Fibroblast of skin of scalp (primary cell): ENCODE data around the gene SCN9A.
A peak's percentile ranks its signal among the peaks of the same experiment; 100 is the strongest.
"Not testable (repeated sequence)": the region's sequence is repeated elsewhere in the genome, so short reads cannot be mapped to it uniquely, and the experiment has no call there.

ENCODE experiments used
- DNase-seq: peaks from one replicate; pipeline ENCODE4 v3.0.0-alpha.2; 2013

Gene SCN9A

DNA sequence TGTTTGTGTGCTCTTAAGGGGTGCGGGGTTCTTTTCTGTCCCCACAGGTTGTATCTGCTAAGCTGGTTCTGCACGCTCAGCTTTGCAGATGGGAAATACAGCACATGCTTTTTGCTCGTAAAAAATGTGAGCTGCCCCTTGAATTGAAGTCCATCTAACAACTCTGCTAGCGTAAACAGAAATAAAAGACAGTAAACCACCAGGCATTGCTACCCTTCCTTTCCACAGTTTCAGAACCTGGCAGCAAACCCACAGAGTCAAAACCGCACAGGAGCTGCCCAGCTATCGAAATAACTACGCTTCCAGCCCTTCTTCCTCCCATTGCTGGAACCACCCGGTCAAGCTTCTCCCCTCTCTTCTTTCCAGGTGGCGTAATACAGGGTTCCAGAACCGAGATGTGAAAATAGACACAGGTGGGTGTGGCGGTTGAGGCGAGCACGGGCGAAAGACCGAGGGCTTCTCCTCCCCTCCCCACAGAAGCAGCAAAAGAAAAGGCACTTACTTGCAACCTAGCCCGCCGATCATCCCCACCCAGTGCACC is 479 bp downstream of the SCN9A start:
- no peak for DNase-seq

DNA sequence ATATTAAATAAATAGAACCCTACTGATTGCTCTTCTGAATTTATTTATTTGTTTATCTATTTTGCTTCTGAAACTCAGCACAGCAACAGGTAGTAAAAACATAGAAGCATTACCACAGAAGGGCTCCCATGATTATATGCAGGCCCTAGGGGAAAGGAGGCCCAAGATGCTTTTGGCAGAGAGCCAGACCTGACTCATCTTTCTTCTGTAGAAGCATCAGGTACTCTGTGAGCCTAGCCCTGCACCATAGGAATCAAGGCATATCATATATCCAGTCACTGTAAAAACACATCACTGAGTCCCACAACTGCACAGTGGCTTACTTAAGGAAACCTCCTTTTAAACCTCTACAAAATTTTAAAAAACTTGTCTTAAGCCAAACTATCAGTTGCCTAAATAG is 1.8 kb downstream of the SCN9A start:
- DNase-seq = peak; percentile 29

DNA sequence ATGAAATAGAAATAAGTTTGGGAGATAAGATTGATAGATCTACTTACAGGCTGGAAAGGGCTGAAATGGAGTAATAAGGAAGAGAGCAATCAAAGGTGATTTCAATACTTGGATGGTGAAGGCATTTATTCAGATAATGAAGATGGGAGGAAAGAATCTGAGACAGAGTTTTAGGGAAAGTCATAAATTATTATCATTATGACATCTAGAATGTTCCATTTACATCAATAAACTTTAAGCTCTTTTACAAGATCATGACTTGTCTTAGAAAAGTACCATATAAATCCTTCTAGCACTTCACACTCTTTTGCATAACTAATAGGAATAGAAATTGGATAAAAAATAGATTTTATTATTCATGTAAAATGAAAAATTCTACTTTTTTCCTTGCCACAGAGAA is 2.2 kb downstream of the SCN9A start:
- DNase-seq = no peak

DNA sequence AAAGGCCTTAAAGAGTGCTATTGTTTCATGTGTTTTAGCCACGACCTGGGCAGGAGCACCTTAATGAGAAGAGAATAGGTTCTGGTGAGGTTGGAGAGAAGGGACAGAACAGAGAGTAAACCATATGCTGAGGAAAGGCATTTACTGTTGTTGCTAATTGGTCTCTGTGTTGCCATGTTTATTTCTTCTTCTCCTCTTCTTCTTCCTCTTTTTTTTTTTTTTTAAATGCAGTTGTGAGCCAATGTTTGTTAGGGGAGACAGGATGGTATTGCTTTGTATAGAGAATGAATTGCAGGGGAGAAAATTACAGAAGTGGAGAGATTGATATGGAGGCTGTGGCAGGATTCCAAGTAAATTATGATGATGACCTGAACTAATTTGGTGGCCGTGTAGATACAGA is 2.6 kb downstream of the SCN9A start:
- no peak for DNase-seq

DNA sequence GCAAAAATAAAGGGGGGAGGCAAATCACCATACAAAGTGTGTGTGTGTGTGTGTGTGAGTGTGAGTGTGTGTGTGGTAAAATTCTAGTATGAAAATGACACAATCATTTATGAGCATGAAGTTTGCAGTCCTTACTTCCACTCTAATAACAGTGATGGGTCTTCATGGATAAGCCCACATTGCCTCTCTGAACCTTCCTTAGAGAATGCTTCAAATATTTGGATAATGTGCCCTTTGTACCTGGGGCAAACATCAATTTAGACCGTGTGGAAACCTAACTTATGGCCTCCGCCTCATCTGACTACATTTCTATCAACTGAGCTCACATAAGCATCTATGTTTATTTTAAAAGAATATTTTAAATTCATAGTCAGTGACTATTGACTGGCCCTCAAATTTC is 3.7 kb downstream of the SCN9A start:
- no peak for DNase-seq

DNA sequence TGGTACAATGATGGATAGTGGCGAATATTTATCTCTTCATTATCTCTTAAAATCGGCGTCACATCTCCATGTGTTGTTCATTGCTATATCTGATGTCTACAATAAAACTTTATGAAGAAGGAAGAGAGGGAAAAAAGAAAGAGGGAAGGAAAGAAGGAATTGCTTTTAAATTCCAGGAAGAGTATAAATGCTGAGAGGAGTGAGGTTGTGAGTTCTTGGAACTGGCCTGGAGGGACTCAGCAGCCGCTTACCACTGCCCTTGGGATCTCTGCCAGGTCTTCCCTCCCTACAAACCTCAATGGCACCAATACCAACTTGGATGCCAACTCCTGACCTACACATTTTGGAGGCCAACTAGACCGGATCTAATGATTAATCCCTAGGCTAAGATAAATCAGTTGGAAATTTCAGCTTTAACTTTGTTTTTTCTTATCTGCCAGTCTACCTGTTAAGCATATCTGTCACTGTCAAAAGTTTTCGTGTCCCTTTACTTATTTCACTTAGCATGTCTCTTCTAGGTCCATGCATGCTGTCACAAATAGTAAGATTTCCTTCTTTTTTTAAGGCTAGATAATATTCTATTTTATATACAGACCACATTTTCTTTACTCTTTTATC is 9.8 kb downstream of the SCN9A start:
- DNase-seq = no peak

DNA sequence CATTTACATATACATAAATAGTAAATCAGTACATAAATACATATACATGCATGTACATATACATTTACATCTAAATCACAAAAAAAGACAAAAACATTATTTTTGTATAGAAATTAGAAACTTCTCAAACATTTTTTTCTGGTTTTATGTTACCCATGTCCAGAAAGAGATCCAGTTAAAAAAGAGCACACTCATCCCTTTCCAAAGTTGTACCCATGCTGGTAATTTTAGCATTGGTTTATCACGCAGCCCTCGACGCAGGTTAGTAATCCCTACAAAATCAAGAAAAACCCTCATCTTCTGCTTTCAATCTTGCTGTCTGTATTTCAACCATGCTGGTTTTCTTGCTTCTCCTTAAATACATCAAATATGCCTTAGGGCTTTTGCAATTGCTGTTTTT is 10.5 kb downstream of the SCN9A start:
- no peak for DNase-seq

DNA sequence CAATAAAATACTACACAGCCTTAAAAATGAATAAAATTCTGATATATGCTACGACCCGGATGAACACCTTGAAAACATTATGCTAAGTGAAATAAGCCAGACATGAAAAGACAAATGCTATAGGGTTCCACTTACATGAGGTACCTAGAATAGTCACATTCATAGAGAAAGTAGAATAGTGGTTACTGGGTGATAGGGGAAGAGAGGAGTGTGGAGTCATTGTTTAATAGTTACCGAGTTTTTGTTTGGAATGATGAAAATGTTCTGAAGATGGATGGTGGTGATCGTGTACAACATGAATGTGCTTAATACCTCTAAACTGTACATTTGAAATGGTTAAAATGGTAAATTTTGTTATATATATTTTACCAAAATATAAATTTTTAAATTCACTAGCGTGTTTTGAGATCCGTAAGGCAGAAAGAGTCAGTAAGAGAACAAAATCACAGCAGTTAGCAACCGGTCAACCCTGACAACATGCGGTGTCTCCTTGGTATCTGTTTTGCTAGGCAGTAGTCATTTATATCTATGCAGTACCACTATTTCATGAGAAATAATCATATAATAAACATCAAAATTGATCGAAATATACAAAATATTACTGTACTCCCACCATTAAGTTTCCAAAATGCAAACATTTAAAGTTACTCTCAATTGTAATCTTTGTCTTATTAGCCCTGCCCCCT is 11.1 kb downstream of the SCN9A start:
- no peak for DNase-seq

DNA sequence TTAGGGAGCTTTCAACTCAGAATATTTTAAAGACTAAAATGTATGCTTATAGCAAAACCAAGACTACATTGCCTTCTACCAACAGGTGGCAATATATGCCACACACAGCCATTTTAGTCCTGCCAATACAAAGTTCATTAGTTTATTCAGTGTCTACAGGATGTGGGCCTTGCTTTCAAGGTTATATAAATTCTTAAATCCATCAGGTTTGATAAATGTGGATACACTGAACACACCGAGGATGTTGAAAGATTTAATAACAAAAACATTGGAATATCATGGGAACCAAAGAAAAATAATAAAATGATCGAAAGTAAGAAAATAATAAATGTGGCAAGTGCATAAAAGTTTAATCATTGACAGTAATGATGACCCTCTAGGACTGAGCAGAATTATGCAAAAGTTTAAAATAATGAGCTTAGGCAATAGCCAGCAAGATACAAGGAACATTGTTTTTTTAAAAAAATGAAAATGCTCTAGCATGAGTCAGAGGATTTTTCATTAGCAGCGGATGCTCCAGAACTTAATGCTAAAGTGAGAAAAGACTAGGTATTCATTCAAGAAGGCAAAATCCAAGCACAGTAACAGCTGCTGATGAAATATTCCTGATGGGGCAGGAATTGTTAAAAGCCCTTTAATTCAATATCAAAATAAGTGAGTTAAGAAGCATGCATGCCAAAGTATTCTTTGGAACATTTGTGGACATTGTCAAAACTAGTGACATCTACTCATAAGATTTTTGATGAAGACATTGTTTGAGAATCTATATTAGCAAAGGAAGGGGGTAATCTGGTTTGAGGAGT is 14.2 kb downstream of the SCN9A start:
- peak; percentile 43 for DNase-seq

DNA sequence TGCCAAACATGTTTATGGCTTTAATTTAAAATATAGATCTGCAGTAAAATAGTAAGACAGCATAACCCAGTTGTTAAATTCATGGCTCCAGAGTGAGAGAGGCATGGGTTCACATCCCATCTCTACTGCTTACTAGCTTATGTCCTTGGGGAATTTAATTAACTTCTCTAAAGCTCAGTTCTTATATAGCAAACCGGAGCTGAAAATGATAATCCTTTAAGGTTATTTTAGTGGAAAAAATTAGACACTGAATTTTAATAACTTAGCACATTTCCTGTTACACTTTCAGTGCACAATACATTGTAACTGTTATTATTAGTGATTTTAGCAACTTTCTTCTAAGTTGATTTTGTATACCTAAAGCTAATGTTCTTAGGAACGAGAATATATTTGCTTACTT is 14.8 kb downstream of the SCN9A start:
- DNase-seq = no peak

DNA sequence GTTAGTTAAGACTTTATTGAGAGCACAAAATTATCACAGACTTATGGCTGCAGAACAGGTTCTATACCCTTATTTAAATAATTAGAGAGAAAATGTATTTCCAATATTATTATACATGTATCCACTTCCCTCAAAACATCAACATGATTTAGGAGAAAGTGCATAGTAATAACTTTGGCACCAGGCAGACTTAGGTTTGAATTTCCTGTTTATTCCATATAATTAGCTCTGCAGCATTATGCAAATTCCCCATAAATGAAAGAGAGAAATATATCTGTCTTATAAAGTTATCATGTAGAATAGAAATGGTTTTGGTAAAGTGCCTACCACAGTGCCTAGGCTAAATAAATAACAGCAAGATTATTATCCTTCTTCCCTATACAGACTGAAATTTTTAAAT is 15.3 kb downstream of the SCN9A start:
- DNase-seq = no peak

DNA sequence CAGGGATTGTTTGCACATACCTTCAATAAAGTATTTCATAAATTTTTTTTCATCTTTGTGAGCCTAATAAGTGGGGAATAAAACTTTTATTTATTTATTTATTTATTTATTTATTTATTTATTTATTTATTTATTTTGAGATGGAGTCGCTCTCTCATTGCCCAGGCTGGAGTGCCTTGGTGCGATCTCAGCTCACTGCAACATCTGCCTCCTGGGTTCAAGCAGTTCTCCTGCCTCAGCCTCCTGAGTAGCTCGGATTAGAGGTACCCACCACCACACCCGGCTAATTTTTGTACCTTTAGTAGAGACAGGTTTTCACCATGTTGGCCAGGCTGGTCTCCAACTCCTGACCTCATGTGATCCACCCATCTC is 17.8 kb downstream of the SCN9A start:
- not testable (repeated sequence) for DNase-seq

DNA sequence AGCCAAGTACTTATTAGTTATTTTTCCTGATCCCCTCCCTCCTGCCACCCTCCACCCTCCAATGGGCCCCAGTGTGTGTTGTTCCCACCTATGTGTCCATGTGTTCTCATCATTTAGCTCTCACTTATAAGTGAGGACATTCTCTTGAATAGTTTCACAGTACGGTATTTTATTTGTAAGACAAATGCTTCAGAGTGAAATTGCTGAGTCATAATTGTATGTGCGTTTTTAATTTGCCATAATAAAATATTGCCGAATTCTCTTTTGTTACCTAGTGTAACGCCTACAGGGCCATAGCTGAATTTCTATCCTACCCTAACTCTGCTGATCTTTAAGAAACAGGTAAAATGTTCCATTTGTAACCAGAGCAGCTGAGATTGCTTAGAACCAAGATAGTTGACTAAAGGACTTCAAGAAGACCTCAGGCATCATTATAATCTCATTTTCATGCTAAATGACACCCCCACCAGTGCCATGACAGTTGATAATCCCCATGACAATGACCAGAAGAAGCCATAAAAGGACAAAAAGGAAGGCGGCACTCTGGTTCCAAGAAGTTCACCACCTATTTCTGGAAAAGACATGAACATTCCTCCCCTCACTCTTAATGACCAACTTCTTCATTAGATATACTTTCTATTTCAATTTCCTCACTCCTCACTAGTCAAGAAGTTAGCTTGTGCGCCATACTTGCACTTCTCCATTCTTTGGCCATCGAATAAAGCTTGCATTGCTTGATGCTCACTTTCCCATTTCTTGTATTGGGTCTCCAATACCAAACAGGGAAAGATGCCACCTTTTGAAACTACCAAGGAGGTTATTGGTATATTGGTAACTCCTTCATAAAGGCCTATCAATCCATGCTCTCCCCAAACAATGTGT is 18.4 kb downstream of the SCN9A start:
- no peak for DNase-seq

DNA sequence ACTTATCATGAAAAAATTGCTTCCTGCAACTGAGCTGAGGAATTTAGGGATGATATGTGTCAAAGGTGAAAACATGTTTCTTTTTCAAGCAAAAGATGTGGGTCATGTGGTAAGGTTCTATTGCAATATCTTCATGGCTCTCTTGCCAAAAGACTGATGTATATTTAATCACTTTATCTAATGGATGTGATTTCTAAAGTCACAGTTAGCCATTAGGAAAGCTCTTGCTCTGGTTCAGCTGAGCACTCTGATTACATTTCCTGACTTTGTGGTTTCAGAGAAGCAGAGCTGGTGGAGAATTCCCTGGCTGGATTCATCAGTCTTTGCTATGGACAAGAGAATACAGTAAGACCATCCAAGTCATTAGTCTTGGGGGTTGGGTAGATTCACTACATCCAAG is 24.4 kb downstream of the SCN9A start:
- no peak for DNase-seq

DNA sequence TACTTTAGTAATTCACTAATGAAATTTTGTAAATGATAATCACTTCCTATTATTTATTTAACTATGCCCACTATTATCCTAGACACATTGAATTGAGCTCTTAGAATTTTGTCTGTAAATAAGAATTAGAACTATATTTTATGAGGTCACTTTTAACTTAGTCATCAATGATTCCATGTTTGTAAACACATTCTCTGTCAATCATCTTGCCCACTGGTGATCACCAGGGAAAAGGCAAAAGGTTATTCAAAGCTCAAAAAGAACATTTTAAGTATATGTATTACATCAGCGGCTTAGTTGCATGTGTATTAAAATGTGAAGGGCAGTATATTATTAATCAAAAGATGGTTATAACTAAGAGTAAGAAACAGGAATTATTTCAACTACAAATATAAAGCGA is 25.2 kb downstream of the SCN9A start:
- DNase-seq = no peak

DNA sequence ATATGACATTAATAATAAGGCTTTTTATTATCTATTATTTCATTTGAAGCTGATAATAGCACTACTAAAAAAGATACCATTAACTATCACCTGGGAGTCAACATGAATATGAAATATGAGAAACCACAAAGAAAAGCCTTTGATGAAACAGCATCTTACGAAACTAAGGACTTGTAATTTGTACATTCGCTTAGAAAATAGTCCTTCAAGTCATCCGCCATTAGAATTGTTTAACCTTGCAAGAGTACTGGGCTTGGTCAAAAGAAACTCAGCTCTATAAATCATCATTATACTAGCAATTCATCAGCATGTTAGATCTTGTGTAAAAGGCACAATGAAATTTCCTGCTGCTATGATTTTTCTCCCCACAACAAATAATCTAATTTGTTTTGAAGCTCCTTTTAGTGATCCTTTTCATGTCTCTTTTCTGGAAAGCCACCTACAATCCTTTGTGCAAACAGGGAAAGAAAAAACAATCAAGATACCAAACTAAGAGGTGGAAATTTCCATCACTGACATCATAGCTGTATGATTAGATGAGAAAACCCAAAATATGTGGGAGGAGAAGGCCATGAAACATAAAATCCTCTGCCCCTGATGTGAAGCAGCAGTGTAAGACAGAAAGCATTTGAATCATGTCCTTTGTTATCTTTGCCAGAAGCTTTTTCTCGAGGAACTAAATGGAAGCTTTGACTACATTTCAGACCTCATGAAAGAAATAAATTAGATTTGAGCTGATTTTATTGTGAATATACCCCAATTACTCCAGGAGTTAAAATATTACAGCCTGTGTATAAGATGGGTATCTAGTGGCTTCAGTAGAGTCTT is 31.2 kb downstream of the SCN9A start:
- DNase-seq = peak; percentile 40

DNA sequence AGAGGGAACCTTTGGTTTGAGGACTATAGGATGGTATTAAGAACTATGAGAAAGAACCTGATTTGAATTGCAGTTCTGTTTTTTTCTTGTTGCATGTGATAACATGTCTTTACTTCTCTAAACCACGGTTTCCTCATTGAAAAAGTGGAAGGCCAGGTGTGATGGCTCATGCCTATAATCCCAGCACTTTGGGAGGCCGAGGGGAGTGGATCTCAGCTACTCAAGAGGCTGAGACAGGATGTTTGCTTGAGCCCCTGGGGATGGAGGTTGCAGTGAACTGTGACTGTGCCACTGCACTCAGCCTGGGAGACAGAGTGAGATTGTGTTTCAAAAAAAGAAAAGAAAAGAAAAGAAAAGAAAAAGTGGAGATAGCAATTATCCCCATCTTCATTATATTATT is 32.3 kb downstream of the SCN9A start:
- DNase-seq = no peak

DNA sequence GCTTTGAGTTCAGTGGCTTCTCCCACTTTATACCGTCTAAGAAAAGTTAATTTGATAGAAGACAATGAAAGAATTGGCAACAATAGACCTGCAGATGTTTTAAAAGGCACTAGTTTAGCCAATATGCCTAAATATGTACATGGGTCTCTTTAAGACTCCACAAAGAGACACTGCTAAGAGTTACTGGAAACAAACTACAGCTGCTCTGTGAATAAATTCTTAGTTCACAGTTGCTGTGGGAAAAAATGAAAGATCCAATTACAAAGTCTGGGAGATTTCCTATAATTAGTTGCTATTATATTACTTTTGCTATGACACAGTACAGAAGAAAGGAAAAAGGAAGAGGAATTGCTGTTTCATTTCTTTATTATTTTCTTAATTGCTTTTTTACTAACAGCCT is 34.3 kb downstream of the SCN9A start:
- DNase-seq = no peak

DNA sequence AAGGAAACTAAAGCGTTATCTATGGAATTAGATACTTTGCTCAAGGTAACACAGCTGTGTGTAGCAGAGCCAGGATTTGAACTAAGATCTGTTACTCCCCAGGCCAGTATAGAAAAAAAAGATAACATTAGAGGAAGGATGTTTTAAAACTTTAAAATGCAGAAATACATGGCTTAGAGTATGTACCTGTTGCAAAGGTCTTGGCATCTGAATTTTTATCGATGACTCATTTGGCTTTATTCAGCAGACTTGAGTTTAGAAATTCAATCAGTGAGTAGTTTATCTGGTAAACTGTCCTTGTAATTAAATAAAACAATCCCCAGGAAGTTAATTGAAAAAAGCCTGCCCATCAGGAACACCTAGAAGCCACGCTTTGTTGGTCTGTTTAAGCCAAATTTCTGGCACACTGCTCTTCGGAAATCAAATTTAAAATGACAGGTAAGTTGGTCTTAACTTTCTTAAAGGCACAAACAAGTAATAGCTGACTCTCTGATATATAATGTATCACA is 36.9 kb downstream of the SCN9A start:
- no peak for DNase-seq

DNA sequence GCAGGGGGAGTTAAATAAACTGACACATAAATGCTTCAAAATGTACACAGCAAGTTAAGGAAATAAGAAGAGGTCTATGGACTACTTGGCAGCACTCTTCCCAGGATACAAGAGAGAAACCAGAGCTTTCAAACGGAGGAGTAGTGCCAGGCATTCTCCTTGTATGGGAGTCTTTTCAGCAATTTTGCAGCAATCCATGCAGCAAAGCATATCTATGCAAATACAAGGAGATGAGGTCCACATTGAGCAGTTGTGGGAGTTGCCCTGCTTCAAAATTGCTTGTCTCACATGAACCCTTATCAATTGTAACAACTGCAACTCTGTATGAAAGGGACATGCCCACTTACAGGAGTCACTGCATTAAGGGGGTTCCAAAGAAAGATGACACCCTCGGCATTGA is 37.8 kb downstream of the SCN9A start:
- DNase-seq = no peak

DNA sequence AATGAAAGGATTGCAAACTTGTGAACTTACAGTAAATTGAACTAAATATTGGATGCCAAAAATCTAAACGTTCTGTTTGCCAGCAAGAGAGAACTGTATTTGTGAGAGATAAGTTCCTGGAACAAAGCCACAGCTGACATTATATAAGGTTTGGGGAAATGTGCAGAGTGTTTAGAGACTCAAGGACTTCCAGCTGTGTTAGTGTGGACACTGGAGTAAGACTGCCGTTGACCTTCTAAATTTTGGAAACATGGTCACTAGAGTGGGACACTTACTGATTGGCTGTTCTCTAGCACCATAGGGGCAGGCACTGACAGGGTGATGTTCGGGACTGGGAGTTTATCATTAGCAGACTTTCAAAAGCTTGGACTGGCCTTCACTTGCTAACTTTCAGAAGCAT is 40.5 kb downstream of the SCN9A start:
- no peak for DNase-seq

DNA sequence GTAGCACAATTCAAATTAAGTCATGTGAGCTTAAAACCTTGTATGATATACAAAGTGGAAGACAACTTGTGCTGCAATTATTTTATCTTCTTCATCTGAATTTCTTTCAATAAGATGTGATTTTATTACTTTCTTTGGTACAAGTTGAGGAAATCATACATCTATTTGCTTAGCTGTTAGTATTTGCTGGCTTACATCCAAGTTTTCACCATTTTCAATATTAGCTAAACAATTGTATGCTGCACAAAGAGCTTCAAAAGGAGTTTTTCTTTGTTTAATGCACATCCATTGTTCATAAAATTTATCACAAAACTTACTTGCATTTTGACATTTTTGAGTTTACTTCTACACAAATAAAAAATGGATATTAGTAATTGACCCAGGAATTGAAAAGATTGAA is 40.9 kb downstream of the SCN9A start:
- no peak for DNase-seq
